Calu3 (cell line): ENCODE data around the gene APLNR. TPM values are rescaled to one million over a fixed set of nuclear protein-coding genes. Genes with fewer than 3 reads are reported as not detected.

Source experiments
- BruUV-seq: library from RNA; stranded (reverse); fragments of 400-500 nt; replicated peaks from 2 replicates; lab custom pipeline; 2021; lab: Mats Ljungman, UMichigan
- CTCF ChIA-PET: fragments of 300-600 bp; sonication (Branson Sonifier 250); formaldehyde crosslinking; loops from one replicate; lab custom pipeline; 2022; ENCODE audit warnings: antibody characterized with exemption; lab: Charles Lee
- DNase-seq: peaks from one replicate; pipeline ENCODE4 v3.0.0; 2022
- H3K27ac Mint-ChIP-seq: one replicate; pipeline ENCODE4 v1.8.0; 2022; ENCODE audit warnings: mixed read lengths; ENCODE audit not compliant: unreplicated experiment
- H3K27me3 Mint-ChIP-seq: one replicate; pipeline ENCODE4 v1.8.0; 2022; ENCODE audit warnings: mixed read lengths; ENCODE audit not compliant: unreplicated experiment
- H3K36me3 Mint-ChIP-seq: one replicate; pipeline ENCODE4 v1.8.0; 2022; ENCODE audit warnings: mild to moderate bottlenecking, moderate library complexity, mixed read lengths; ENCODE audit not compliant: insufficient read depth, unreplicated experiment
- H3K4me1 Mint-ChIP-seq: one replicate; pipeline ENCODE4 v1.8.0; 2022; ENCODE audit warnings: mild to moderate bottlenecking, low read depth, mixed read lengths; ENCODE audit not compliant: unreplicated experiment
- H3K4me3 Mint-ChIP-seq: one replicate; pipeline ENCODE4 v1.8.0; 2022; ENCODE audit warnings: mild to moderate bottlenecking, low read depth, moderate library complexity, mixed read lengths; ENCODE audit not compliant: unreplicated experiment
- H3K9me3 Mint-ChIP-seq: one replicate; pipeline ENCODE4 v1.8.0; 2022; ENCODE audit warnings: low read depth, mixed read lengths; ENCODE audit not compliant: unreplicated experiment
- intact Hi-C: fragments of 100-400 bp; cut with micrococcal nuclease; formaldehyde crosslinking; loops from one replicate; pipeline ENCODE4 v1.10.0; 2022; ENCODE audit not compliant: unreplicated experiment
- total RNA-seq: library from RNA; stranded (reverse); gene quantifications from 2 replicates; pipeline ENCODE4 v1.2.3, GENCODE V29; 2022
- TF ChIP-seq, protein P1 (sequence below): fragments of 200-600 bp; IDR thresholded peaks from one replicate; pipeline ENCODE4 v1.8.0; 2022; ENCODE audit warnings: antibody characterized with exemption; ENCODE audit not compliant: unreplicated experiment

The APLNR gene
- total RNA-seq, 1 experiment from 2014 or later = not detected

DNA sequence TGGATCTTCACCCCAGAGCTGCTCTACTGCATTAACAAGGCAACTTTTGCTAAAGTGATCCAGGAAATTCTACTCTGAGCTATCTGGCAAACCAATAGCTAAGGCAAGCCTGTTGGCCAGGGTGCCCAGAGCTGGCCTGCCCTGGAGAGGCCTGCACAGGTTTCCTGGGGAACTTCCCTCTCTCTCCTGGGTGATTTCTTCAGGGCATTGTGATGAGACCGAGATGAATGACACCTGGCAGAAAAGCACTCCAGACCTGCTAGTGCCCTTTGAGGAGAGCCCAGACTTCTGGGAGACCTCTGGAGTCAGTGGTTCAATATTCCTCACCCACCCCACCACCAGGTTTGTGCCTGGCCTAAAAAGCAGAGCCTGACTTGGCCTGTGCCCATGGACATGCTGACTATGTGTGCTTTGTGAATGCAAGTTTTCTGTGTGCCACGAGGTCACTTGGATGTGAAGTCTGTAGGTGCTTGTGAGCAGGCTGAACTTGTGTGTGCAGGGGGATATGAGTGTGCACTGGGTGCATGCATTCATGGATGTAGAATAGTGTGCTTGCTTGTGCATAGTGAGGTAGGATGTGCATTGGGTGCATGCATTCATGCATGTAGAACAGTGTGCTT, 4.4 kb upstream of the APLNR start:
- H3K9me3 Mint-ChIP-seq = no peaks in the 10 kb centered on the region
- H3K27me3 Mint-ChIP-seq = peaks cover 11% of the 10 kb centered on the region
- no peak overlapping the region for H3K27ac Mint-ChIP-seq
- no peak overlapping the region for H3K4me3 Mint-ChIP-seq
- intact Hi-C loops = no loop called here
- TF ChIP-seq, protein P1, sequence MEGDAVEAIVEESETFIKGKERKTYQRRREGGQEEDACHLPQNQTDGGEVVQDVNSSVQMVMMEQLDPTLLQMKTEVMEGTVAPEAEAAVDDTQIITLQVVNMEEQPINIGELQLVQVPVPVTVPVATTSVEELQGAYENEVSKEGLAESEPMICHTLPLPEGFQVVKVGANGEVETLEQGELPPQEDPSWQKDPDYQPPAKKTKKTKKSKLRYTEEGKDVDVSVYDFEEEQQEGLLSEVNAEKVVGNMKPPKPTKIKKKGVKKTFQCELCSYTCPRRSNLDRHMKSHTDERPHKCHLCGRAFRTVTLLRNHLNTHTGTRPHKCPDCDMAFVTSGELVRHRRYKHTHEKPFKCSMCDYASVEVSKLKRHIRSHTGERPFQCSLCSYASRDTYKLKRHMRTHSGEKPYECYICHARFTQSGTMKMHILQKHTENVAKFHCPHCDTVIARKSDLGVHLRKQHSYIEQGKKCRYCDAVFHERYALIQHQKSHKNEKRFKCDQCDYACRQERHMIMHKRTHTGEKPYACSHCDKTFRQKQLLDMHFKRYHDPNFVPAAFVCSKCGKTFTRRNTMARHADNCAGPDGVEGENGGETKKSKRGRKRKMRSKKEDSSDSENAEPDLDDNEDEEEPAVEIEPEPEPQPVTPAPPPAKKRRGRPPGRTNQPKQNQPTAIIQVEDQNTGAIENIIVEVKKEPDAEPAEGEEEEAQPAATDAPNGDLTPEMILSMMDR = no peak
- no peak for DNase-seq
- no TSS peak for BruUV-seq
- no peaks in the 10 kb centered on the region for H3K36me3 Mint-ChIP-seq
- CTCF ChIA-PET = no interaction called here
- H3K4me1 Mint-ChIP-seq = no peaks in the 10 kb centered on the region

DNA sequence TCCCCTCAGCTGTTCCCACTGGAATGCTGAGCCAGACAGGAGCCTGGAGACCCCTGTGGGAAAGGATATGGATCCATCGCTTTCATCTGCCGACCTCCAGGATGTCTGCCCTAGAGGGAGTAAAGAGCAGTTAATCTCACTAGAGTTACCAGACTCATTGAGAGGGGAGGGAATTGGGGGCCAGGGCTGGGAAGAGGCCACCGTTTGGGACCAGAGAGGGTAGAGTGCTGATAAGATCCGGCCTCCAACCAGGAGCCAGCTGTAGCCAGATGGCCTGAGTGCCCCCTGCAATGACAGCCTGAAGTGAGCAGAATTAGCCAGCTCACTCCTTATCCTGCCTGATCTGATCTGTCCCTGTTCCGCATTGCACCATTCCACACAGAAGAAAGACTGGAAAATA, 3.7 kb upstream of the APLNR start:
- intact Hi-C loops = no loop called here
- Mint-ChIP-seq H3K36me3 (no peaks in the 10 kb centered on the region), H3K27ac (no peak overlapping the region), H3K27me3 (peaks cover 16% of the 10 kb centered on the region), H3K4me3 (no peak overlapping the region), H3K9me3 (no peaks in the 10 kb centered on the region), H3K4me1 (no peaks in the 10 kb centered on the region)
- CTCF ChIA-PET = interaction anchor here (0.8 kb wide), 1 partner anchor 9 kb away, joined by 4 read pairs; no protein-coding TSS in a partner anchor
- no TSS peak for BruUV-seq
- TF ChIP-seq, protein P1 = no peak
- no peak for DNase-seq

DNA sequence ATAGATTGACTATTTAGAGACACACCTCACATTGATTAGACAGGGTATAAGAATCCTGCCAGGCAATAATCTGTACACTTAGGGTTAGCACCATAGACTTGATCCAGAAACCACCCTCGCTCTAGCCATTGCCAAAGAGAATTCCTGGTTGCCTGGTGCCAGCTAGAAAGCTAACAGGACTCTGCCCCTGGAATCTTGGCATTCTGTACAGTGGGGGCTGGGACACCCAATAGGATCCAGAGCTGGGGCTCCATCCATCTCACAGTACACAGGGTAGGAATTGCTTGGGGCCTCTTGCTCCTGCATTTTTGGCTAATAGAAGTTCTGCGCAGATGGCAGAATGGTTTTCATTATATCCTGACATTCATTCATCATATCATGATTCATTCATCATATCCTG, 3.0 kb upstream of the APLNR start:
- no peaks in the 10 kb centered on the region for H3K4me1 Mint-ChIP-seq

DNA sequence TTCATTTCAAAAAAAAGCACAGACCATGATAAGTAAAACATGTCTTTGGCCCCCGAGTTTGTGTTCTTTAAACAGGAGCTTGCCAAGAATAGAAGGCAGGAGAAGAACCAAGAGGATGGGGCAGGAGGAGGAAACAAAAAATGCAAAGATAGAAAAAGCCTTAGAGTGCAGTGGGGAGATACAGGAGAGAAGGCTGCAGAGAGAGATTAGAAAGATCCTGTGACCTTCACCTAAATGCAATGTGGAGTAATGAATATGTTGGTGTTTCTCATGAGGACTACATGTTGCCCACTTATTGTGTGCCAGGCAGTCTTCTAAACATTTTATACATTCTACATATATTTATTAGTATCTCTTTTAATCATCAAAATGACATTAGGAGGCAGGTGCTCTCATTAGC, 2.3 kb upstream of the APLNR start:
- Mint-ChIP-seq H3K27me3 (peaks cover 30% of the 10 kb centered on the region), H3K4me3 (no peak overlapping the region), H3K9me3 (no peaks in the 10 kb centered on the region), H3K4me1 (no peaks in the 10 kb centered on the region), H3K27ac (no peak overlapping the region), H3K36me3 (no peaks in the 10 kb centered on the region)
- intact Hi-C loops = no loop called here
- CTCF ChIA-PET = interaction anchor here (0.6 to 1.0 kb wide), 2 partner anchors 11 to 21 kb away, joined by 3 read pairs; no protein-coding TSS in a partner anchor
- TF ChIP-seq, protein P1 = no peak
- no TSS peak for BruUV-seq
- DNase-seq = no peak

More for the DNA sequence above, 3.0 kb upstream of the APLNR start:
- H3K27ac Mint-ChIP-seq = no peak overlapping the region
- no peaks in the 10 kb centered on the region for H3K36me3 Mint-ChIP-seq
- CTCF ChIA-PET = interaction anchor here (0.8 kb wide), 1 partner anchor 9 kb away, joined by 4 read pairs; no protein-coding TSS in a partner anchor
- H3K27me3 Mint-ChIP-seq = peaks cover 23% of the 10 kb centered on the region
- intact Hi-C loops = no loop called here
- no peaks in the 10 kb centered on the region for H3K9me3 Mint-ChIP-seq
- H3K4me3 Mint-ChIP-seq = no peak overlapping the region
- no peak for DNase-seq
- no TSS peak for BruUV-seq
- TF ChIP-seq, protein P1 = no peak
